HG03066 (cell line): Measurements from ENCODE around the gene GBP3.
"Not testable (repeated sequence)": the region's sequence is repeated elsewhere in the genome, so short reads cannot be mapped to it uniquely, and the experiment has no call there.

ENCODE experiments used
- ATAC-seq: cut with Tn5 transposase; IDR thresholded peaks from one replicate; pipeline ENCODE4 v1.9.1; 2021; ENCODE audit warnings: low read depth; ENCODE audit not compliant: unreplicated experiment

Gene GBP3

GRCh38 chr1:89041119-89041641 is 18.5 kb upstream of the GBP3 start:
- peak; percentile 90 for ATAC-seq

GRCh38 chr1:89040315-89040626 is 17.6 kb upstream of the GBP3 start:
- no peak for ATAC-seq

- ATAC-seq: no peak
These were observed 14.5 kb upstream of the GBP3 start for GRCh38 chr1:89037186-89037585.

- ATAC-seq: no peak
These were observed 12.4 kb upstream of the GBP3 start for GRCh38 chr1:89035080-89035479.

- not testable (repeated sequence) for ATAC-seq
These were observed 11.3 kb upstream of the GBP3 start for GRCh38 chr1:89034004-89034403.

GRCh38 chr1:89029051-89029450 is 6.4 kb upstream of the GBP3 start:
- not testable (repeated sequence) for ATAC-seq

- ATAC-seq: no peak
These were observed 3.3 kb upstream of the GBP3 start for GRCh38 chr1:89025928-89026327.

GRCh38 chr1:89023026-89023425 is 360 bp upstream of the GBP3 start:
- no peak for ATAC-seq

GRCh38 chr1:89018318-89018717 is 4.3 kb downstream of the GBP3 start:
- ATAC-seq: not testable (repeated sequence)

- no peak for ATAC-seq
These were observed 14.2 kb downstream of the GBP3 start for GRCh38 chr1:89008511-89008910.

GRCh38 chr1:89005286-89006151 is 17.1 kb downstream of the GBP3 start:
- no peak for ATAC-seq

GRCh38 chr1:89002176-89002575 is 20.5 kb downstream of the GBP3 start:
- not testable (repeated sequence) for ATAC-seq

- ATAC-seq: no peak
These were observed 21.2 kb downstream of the GBP3 start for GRCh38 chr1:89001510-89001909.

- peak; percentile 85 for ATAC-seq
These were observed 23.9 kb downstream of the GBP3 start for GRCh38 chr1:88998716-88999115.

- no peak for ATAC-seq
These were observed 32.2 kb downstream of the GBP3 start for GRCh38 chr1:88990426-88990825.

GRCh38 chr1:88985692-88986091 is 37.0 kb downstream of the GBP3 start:
- no peak for ATAC-seq

GRCh38 chr1:88985032-88985431 is 37.6 kb downstream of the GBP3 start:
- no peak for ATAC-seq

- ATAC-seq: no peak
These were observed 38.1 kb downstream of the GBP3 start for GRCh38 chr1:88984569-88984968.

- no peak for ATAC-seq
These were observed 38.7 kb downstream of the GBP3 start for GRCh38 chr1:88983791-88984559.

- ATAC-seq: no peak
These were observed 40.6 kb downstream of the GBP3 start for GRCh38 chr1:88982055-88982454.

GRCh38 chr1:88981506-88981905 is 41.2 kb downstream of the GBP3 start:
- not testable (repeated sequence) for ATAC-seq

GRCh38 chr1:88980870-88981269 is 41.8 kb downstream of the GBP3 start:
- ATAC-seq: no peak
